HL-60/S4 treated with retinoic acid at 250 ng/mL for 4 days and 3 days (cell line): Measurements from ENCODE around the gene OR51F2.
"Not testable (repeated sequence)": the region's sequence is repeated elsewhere in the genome, so short reads cannot be mapped to it uniquely, and the experiment has no call there.

ENCODE experiments used
- in situ Hi-C: fragments of 300-500 bp; cut with MboI; formaldehyde crosslinking; loops from 2 replicates; pipeline ENCODE4 v1.7.0; 2022; ENCODE audit warnings: low sequenced_read_pairs

The OR51F2 gene

GRCh38 chr11:4821021-4821420 lies at the start of gene OR51F2:
OR51F2 (plus strand) TSS chr11:4821321; CDS start chr11:4821422, 101 bp downstream.
- in situ Hi-C loops = no loop called here

GRCh38 chr11:4782454-4782853 lies 38.7 kb upstream of the OR51F2 start:
- in situ Hi-C loops = no loop called here

- in situ Hi-C loops = no loop called here
These were observed 23.9 kb upstream of the OR51F2 start for GRCh38 chr11:4797206-4797605.

- in situ Hi-C loops = no loop called here
These were observed 22.5 kb upstream of the OR51F2 start for GRCh38 chr11:4798427-4799183.

GRCh38 chr11:4801316-4801715 lies 19.8 kb upstream of the OR51F2 start:
- in situ Hi-C loops = not testable (repeated sequence)

- in situ Hi-C loops = no loop called here
These were observed 16.8 kb upstream of the OR51F2 start, which contains the start of gene OR52R1 for GRCh38 chr11:4804280-4804679. OR52R1 (minus strand) TSS chr11:4804380; CDS start chr11:4804380, 0 bp downstream.

- in situ Hi-C loops = no loop called here
These were observed 12.6 kb upstream of the OR51F2 start for GRCh38 chr11:4808476-4808875.

- in situ Hi-C loops = no loop called here
These were observed 11.9 kb upstream of the OR51F2 start for GRCh38 chr11:4809246-4809645.

- in situ Hi-C loops = no loop called here
These were observed 4.0 kb downstream of the OR51F2 start for GRCh38 chr11:4825132-4825531.

GRCh38 chr11:4826425-4826824 lies 5.3 kb downstream of the OR51F2 start:
- in situ Hi-C loops = no loop called here

GRCh38 chr11:4830346-4830745 lies 9.2 kb downstream of the OR51F2 start:
- in situ Hi-C loops = no loop called here

- in situ Hi-C loops = no loop called here
These were observed 9.8 kb downstream of the OR51F2 start for GRCh38 chr11:4830909-4831308.

- in situ Hi-C loops = no loop called here
These were observed 18.9 kb downstream of the OR51F2 start for GRCh38 chr11:4839851-4840549.

- in situ Hi-C loops = no loop called here
These were observed 27.9 kb downstream of the OR51F2 start, which contains the start of gene OR51S1 for GRCh38 chr11:4848908-4849532. OR51S1 (minus strand) TSS chr11:4849208; CDS start chr11:4849208, 0 bp downstream.

GRCh38 chr11:4851033-4851432 lies 29.9 kb downstream of the OR51F2 start:
- in situ Hi-C loops = no loop called here

GRCh38 chr11:4854286-4854685 lies 33.2 kb downstream of the OR51F2 start:
- in situ Hi-C loops = not testable (repeated sequence)

- in situ Hi-C loops = no loop called here
These were observed 41.5 kb downstream of the OR51F2 start for GRCh38 chr11:4862447-4863236.

- in situ Hi-C loops = no loop called here
These were observed 42.8 kb downstream of the OR51F2 start for GRCh38 chr11:4863876-4864275.

GRCh38 chr11:4865855-4866254 lies 44.7 kb downstream of the OR51F2 start:
- in situ Hi-C loops = no loop called here
